Effector memory CD8-positive, alpha-beta T cell (primary cell): ENCODE measurements around the gene MAZ.
"Not testable (repeated sequence)": the region's sequence is repeated elsewhere in the genome, so short reads cannot be mapped to it uniquely, and the experiment has no call there.

ENCODE experiments used
- ATAC-seq: fragments of 150-1000 bp; cut with Tn5 transposase; replicated peaks from 2 replicates; pipeline ENCODE4 v1.10.0; 2021; ENCODE audit warnings: mild to moderate bottlenecking, moderate library complexity
- DNase-seq, 3 experiments: peaks; one replicate each; pipeline ENCODE4 v3.0.0; 2021
- H3K27ac Mint-ChIP-seq, 2 donors: one replicate each; pipeline ENCODE4 v1.8.0; 2022; ENCODE audit warnings: mild to moderate bottlenecking in 2 of 2, mixed read lengths in 2 of 2, moderate library complexity in 2 of 2
- H3K27me3 Mint-ChIP-seq, 2 donors: one replicate each; pipeline ENCODE4 v1.8.0; 2022; ENCODE audit warnings: mixed read lengths in 2 of 2
- H3K36me3 Mint-ChIP-seq: one replicate; pipeline ENCODE4 v1.8.0; 2022; ENCODE audit warnings: mild to moderate bottlenecking, moderate library complexity, mixed read lengths; ENCODE audit not compliant: insufficient read depth
- H3K4me1 Mint-ChIP-seq, 2 donors: one replicate each; pipeline ENCODE4 v1.8.0; 2022; ENCODE audit warnings: low read depth in 2 of 2, mixed read lengths in 2 of 2
- H3K4me3 Mint-ChIP-seq, 2 donors: one replicate each; pipeline ENCODE4 v1.8.0; 2022; ENCODE audit warnings: mild to moderate bottlenecking in 2 of 2, mixed read lengths in 2 of 2, moderate library complexity in 2 of 2
- H3K9me3 Mint-ChIP-seq, 2 donors: one replicate each; pipeline ENCODE4 v1.8.0; 2022; ENCODE audit warnings: mixed read lengths in 2 of 2
- total RNA-seq, 9 experiments: gene quantifications; one replicate each; lab custom pipeline; 2026; lab: John Stamatoyannopoulos, UW

The MAZ gene
- 110 to 197 (median 146) reads per million in 9 experiments for total RNA-seq

DNA sequence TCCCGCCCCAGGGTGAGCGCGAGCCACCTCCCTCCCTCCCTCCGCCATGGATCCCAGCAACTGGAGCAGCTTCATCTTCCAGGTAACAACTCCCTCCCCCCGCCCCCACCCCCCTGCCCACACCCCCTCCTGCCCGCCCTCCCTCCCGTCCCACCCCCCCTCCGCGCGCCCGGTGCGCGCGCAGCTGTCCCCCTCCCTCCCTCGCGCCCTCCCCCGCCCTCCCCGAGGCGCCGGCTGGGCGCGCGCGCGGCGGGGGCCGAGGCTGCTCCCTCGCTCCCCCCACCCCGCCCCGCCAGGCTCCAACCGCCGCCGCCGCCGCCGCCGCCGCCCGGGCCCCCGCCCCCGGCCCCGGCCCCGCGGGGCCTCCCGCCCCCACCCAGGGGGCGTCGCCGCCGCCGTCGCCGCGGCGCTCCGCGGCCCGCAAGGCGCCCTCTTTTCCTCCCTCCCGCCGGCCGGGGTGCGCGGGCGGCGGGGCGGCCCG lies at the start of gene MAZ:
MAZ (plus strand) TSS at position 431 of the 481 bp plus-strand sequence. CDS start 173 bp downstream, outside the sequence.
- no peak for ATAC-seq
- H3K27ac Mint-ChIP-seq: peak within 1 kb of the TSS; percentile 96 to 98
- peak in 1 of 3 experiments; percentile 59 for DNase-seq
- peaks cover 43 to 47% of the 10 kb centered on the region in 2 donors for H3K4me1 Mint-ChIP-seq
- peaks cover 69% of the 10 kb centered on the region for H3K36me3 Mint-ChIP-seq
- no peaks in the 10 kb centered on the region for H3K27me3 Mint-ChIP-seq
- no peaks in the 10 kb centered on the region for H3K9me3 Mint-ChIP-seq
- peak within 1 kb of the TSS; percentile 93 to 96 for H3K4me3 Mint-ChIP-seq

GRCh38 chr16:29756654-29757053 lies 49.7 kb upstream of the MAZ start:
- ATAC-seq (no peak), DNase-seq (no peak)
- Mint-ChIP-seq H3K9me3 (no peaks in the 10 kb centered on the region), H3K36me3 (peaks cover 3% of the 10 kb centered on the region), H3K27ac (peak overlapping the region in 1 of 2 donors; percentile 25), H3K4me3 (no peak overlapping the region), H3K27me3 (no peaks in the 10 kb centered on the region), H3K4me1 (peaks cover 5 to 8% of the 10 kb centered on the region in 2 donors)

GRCh38 chr16:29757086-29757485 lies 49.2 kb upstream of the MAZ start:
- ATAC-seq, H3K4me3 Mint-ChIP-seq, H3K36me3 Mint-ChIP-seq, H3K27me3 Mint-ChIP-seq, H3K9me3 Mint-ChIP-seq, H3K4me1 Mint-ChIP-seq, DNase-seq: not testable (repeated sequence)
- H3K27ac Mint-ChIP-seq: peak overlapping the region in 1 of 2 donors; percentile 25

DNA sequence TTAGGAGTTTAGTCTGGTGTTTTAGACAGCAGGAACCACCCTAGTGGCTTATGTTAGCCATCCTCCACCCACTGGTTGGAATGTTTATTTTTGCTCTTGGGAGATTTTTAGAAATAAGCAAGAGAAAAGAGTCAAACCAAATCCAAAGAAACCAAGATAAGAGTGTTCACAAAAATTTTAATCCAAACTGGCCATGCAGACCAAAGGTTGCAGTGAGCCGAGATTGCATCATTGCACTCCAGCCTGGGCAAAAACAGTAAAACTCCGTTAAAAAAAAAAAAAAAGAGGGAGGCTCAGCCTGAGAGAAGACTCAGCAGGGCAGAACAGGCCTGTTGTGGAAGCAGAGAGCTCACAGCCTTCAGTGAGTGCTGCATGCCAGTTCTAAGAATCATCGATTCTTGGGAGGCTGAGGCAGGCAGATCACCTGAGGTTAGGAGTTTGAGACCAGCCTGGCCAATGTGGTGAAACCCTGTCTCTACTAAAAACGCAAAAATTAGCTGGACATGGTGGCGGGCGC lies 48.3 kb upstream of the MAZ start:
- ATAC-seq (no peak), DNase-seq (no peak)
- Mint-ChIP-seq H3K4me3 (no peak overlapping the region), H3K36me3 (peaks cover 3% of the 10 kb centered on the region), H3K27me3 (no peaks in the 10 kb centered on the region), H3K9me3 (no peaks in the 10 kb centered on the region), H3K27ac (no peak overlapping the region), H3K4me1 (peaks cover 5 to 8% of the 10 kb centered on the region in 2 donors)

DNA sequence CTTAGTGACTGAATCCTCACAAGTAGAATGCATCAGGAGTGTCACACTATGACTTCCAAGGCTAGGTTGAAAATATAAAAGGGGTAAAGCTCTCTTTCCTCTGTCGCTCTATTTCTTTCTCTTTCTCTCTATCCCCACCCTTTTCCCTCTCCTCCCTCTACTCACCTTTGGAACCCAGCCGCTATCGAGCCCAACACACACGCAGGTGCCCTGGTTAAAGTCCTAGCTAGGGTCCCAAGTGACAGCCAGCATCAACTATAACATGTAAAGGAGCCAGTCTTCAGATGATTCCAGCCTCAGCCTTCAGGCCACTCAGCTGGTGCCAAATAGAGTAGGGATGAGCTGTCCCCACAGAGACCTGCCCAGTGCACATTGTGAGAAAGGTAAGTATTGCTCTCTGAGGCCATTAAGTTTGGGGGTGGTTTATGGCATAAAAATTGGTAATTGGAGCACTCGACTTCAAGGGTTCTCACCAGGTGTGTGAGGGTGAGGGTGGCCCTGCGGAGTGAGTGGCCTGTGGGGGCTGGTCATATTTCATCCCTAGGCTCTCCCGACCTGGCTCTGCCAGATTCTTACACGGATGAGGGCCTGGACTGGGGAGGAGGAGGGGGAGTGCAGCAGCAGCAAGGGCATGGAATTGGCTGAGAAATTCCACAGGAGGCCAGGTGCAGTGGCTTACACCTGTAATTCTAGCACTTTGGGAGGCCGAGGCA lies 45.6 kb upstream of the MAZ start:
- Mint-ChIP-seq H3K4me3 (no peak overlapping the region), H3K27me3 (no peaks in the 10 kb centered on the region), H3K27ac (peak overlapping the region; percentile 15 to 76), H3K36me3 (no peaks in the 10 kb centered on the region), H3K4me1 (peaks cover 0 to 4% of the 10 kb centered on the region in 2 donors), H3K9me3 (no peaks in the 10 kb centered on the region)
- DNase-seq (no peak), ATAC-seq (no peak)

DNA sequence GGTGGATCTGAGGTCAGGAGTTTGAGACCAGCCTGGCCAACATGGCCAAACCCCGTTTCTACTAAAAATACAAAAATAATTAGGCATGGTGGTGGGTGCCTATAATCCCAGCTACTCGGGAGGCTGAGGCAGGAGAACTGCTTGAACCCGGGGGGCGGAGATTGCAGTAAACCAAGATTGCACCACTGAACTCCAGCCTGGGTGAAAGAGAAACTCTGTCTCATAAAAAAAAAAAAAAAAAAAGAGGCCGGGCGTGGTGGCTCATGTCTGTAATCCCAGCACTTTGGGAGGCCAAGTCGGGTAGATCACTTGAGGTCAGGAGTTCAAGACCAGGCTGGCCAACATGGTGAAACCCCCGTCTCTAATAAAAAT lies 45.1 kb upstream of the MAZ start:
- not testable (repeated sequence) for ATAC-seq, H3K4me1 Mint-ChIP-seq, H3K4me3 Mint-ChIP-seq, H3K9me3 Mint-ChIP-seq, DNase-seq, H3K27me3 Mint-ChIP-seq, H3K36me3 Mint-ChIP-seq
- H3K27ac Mint-ChIP-seq: peak overlapping the region in 1 of 2 donors; percentile 76

- Mint-ChIP-seq H3K4me1 (peaks cover 0 to 4% of the 10 kb centered on the region in 2 donors), H3K27me3 (no peaks in the 10 kb centered on the region), H3K9me3 (no peaks in the 10 kb centered on the region), H3K27ac (no peak overlapping the region), H3K36me3 (no peaks in the 10 kb centered on the region), H3K4me3 (no peak overlapping the region)
- no peak for DNase-seq
- no peak for ATAC-seq
Measured at GRCh38 chr16:29761882-29762281, 44.4 kb upstream of the MAZ start.

DNA sequence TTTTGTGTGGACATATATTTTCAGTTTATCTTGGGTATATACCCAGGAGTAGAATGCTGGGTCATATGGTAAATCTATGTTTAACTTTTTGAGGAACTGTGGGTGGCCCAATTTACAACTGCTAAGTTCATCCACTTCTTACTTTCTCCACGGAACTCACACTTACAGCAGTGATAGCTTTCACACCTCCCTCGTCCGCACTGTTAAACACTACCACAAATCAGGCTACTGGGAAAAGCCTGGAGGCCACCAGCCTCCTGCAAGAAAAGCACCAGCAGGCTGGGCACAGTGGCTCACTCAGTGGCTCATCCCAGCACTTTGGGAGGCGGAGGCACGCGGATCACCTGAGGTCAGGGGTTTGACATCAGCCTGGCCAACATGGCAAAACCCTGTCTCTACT lies 43.0 kb upstream of the MAZ start:
- Mint-ChIP-seq H3K27ac (no peak overlapping the region), H3K4me3 (no peak overlapping the region)
- DNase-seq: no peak

GRCh38 chr16:29765167-29766032 lies 40.9 kb upstream of the MAZ start:
- ATAC-seq (no peak), DNase-seq (no peak)
- H3K9me3 Mint-ChIP-seq: no peaks in the 10 kb centered on the region
- peaks cover 0 to 3% of the 10 kb centered on the region in 2 donors for H3K4me1 Mint-ChIP-seq
- no peak overlapping the region for H3K27ac Mint-ChIP-seq
- H3K4me3 Mint-ChIP-seq: no peak overlapping the region
- H3K27me3 Mint-ChIP-seq: no peaks in the 10 kb centered on the region
- no peaks in the 10 kb centered on the region for H3K36me3 Mint-ChIP-seq

More for the DNA sequence above, 43.0 kb upstream of the MAZ start:
- Mint-ChIP-seq H3K4me1 (peaks cover 0 to 4% of the 10 kb centered on the region in 2 donors), H3K36me3 (no peaks in the 10 kb centered on the region), H3K27me3 (no peaks in the 10 kb centered on the region), H3K9me3 (no peaks in the 10 kb centered on the region)
- no peak for ATAC-seq

DNA sequence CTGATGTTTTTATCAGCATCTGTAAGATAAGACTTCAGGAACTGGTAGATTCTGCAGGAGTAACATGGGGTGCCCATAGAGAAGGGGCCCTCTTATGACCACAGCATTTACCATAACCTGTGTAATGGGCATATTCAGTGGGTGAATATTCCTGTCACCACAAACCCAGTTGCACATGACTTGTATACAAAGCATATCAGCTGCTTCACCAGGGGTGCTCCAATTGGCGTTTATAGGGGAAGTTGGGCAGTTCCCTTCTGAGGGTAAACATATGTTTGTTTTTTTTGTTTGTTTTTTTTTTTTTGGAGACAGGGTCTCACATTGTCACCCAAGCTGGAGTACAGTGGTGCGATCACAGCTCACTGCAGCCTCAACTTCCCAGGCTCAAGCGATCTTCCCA lies 39.8 kb upstream of the MAZ start:
- no peak overlapping the region for H3K4me3 Mint-ChIP-seq

DNA sequence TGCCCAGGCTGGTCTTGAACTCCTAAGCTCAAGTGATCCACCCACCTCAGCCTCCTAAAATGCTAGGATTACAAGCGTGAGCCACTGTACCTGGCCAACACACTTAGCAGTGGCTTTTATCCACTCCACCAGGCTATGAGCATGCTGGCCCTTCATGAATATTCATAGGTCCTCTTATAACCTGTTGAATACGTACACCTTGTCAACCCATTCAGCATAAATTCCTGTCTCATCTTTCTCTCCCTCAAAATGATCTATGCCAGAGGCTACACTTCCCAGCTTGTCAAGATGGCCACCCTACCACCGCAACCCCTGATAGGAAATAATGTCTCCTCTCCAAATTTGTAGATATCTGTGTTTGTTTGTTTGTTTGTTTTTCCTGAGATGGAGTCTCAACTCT lies 39.3 kb upstream of the MAZ start:
- Mint-ChIP-seq H3K27me3 (no peaks in the 10 kb centered on the region), H3K4me3 (no peak overlapping the region), H3K27ac (no peak overlapping the region), H3K36me3 (no peaks in the 10 kb centered on the region), H3K9me3 (no peaks in the 10 kb centered on the region), H3K4me1 (peaks cover 0 to 3% of the 10 kb centered on the region in 2 donors)
- DNase-seq: no peak
- no peak for ATAC-seq

More for the DNA sequence above, 39.8 kb upstream of the MAZ start:
- no peak for DNase-seq
- Mint-ChIP-seq H3K36me3 (no peaks in the 10 kb centered on the region), H3K27me3 (no peaks in the 10 kb centered on the region), H3K9me3 (no peaks in the 10 kb centered on the region), H3K27ac (no peak overlapping the region), H3K4me1 (peaks cover 0 to 3% of the 10 kb centered on the region in 2 donors)
- no peak for ATAC-seq

DNA sequence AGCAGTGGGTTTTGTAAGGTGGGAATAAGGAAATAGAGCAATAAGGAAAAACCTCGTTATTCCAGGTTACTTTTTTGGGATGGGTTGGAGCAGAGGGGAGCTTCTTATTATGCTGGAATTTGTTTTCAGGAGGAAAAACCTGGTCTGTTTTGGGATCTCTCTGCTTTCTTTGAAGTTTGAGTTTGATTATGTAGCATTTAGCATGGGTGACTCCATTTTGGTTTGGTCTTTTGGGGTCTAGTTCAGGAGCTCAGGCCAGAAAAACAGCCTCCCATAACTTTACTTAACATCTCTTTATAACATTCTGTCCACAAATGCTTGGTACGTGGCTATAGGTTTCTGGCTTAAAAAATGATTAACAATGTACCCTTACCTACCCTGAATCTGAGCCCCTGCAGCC lies 36.8 kb upstream of the MAZ start:
- Mint-ChIP-seq H3K27me3 (no peaks in the 10 kb centered on the region), H3K27ac (no peak overlapping the region), H3K4me3 (no peak overlapping the region), H3K4me1 (peaks cover 0 to 3% of the 10 kb centered on the region in 2 donors), H3K36me3 (no peaks in the 10 kb centered on the region), H3K9me3 (no peaks in the 10 kb centered on the region)
- ATAC-seq: no peak
- DNase-seq: no peak

GRCh38 chr16:29770250-29770929 lies 35.9 kb upstream of the MAZ start:
- ATAC-seq (no peak), DNase-seq (no peak)
- Mint-ChIP-seq H3K4me1 (peaks cover 0 to 4% of the 10 kb centered on the region in 2 donors), H3K9me3 (no peaks in the 10 kb centered on the region), H3K27ac (no peak overlapping the region), H3K36me3 (no peaks in the 10 kb centered on the region), H3K27me3 (no peaks in the 10 kb centered on the region), H3K4me3 (no peak overlapping the region)
